WTC11 (cell line): Measurements from ENCODE around the gene USP34. TPM values are rescaled to one million over a fixed set of nuclear protein-coding genes. Genes with fewer than 3 reads are reported as not detected.
A peak's percentile ranks its signal among the peaks of the same experiment; 100 is the strongest.

Experiments used
- ATAC-seq: fragments of 200-7000 bp; cut with Tn5 transposase; 2 replicates; pipeline ENCODE4 v1.10.0; 2021; ENCODE audit warnings: mild to moderate bottlenecking, moderate library complexity
- CTCF ChIA-PET: fragments of 300-600 bp; sonication (Branson Sonifier 250); formaldehyde crosslinking; loops from one replicate; lab custom pipeline; 2021; ENCODE audit warnings: antibody characterized with exemption; lab: Charles Lee
- POLR2A ChIA-PET: fragments of 350-600 bp; sonication (Branson Sonifier 250); formaldehyde crosslinking; loops from one replicate; lab custom pipeline; 2021; ENCODE audit warnings: antibody characterized with exemption; lab: Charles Lee
- DNase-seq: peaks from one replicate; pipeline ENCODE4 v3.0.0; 2021; ENCODE audit warnings: low spot score
- H3K27ac Mint-ChIP-seq: 2 replicates; pipeline ENCODE4 v1.8.0; 2021; ENCODE audit warnings: mixed read lengths
- H3K27me3 Mint-ChIP-seq: 2 replicates; pipeline ENCODE4 v1.8.0; 2021; ENCODE audit warnings: low read depth, mild to moderate bottlenecking, moderate library complexity, mixed read lengths
- H3K36me3 Mint-ChIP-seq: 2 replicates; pipeline ENCODE4 v1.8.0; 2021; ENCODE audit warnings: mixed read lengths
- H3K4me1 Mint-ChIP-seq: 2 replicates; pipeline ENCODE4 v1.8.0; 2022; ENCODE audit warnings: mixed read lengths
- H3K4me3 Mint-ChIP-seq: 2 replicates; pipeline ENCODE4 v1.8.0; 2021; ENCODE audit warnings: mild to moderate bottlenecking, moderate library complexity, mixed read lengths
- H3K9me3 Mint-ChIP-seq: 2 replicates; pipeline ENCODE4 v1.8.0; 2021; ENCODE audit warnings: mixed read lengths
- ATF6 ChIP-seq: sonication (generic); formaldehyde crosslinking; IDR thresholded peaks from 2 replicates; pipeline ENCODE4 v1.8.1; 2023; ENCODE audit warnings: mild to moderate bottlenecking, missing genetic modification reagents
- CBFB ChIP-seq: sonication (generic); formaldehyde crosslinking; IDR thresholded peaks from 2 replicates; pipeline ENCODE4 v1.8.1; 2022; ENCODE audit warnings: mild to moderate bottlenecking, low read depth, missing genetic modification reagents
- CDX4 ChIP-seq: fragments of 250-450 bp; sonication (Bioruptor Pico); IDR thresholded peaks from 2 replicates; pipeline ENCODE4 v1.9.0; 2021; ENCODE audit warnings: moderate library complexity, mild to moderate bottlenecking, inconsistent platforms, borderline replicate concordance
- ESRRA ChIP-seq: sonication (generic); formaldehyde crosslinking; IDR thresholded peaks from 2 replicates; pipeline ENCODE4 v1.8.1; 2022; ENCODE audit warnings: mild to moderate bottlenecking, missing genetic modification reagents, borderline replicate concordance
- ETV6 ChIP-seq: sonication (generic); formaldehyde crosslinking; IDR thresholded peaks from 2 replicates; pipeline ENCODE4 v1.8.1; 2022; ENCODE audit warnings: mild to moderate bottlenecking, missing genetic modification reagents
- FOXK1 ChIP-seq: sonication (generic); formaldehyde crosslinking; IDR thresholded peaks from 2 replicates; pipeline ENCODE4 v1.8.0; 2022; ENCODE audit warnings: mild to moderate bottlenecking, moderate library complexity, missing genetic modification reagents
- GABPB1 ChIP-seq: sonication (generic); formaldehyde crosslinking; IDR thresholded peaks from 2 replicates; pipeline ENCODE4 v1.8.1; 2023; ENCODE audit warnings: mild to moderate bottlenecking, missing genetic modification reagents
- GTF2I ChIP-seq: fragments of 250-450 bp; sonication (Bioruptor Pico); conservative IDR thresholded peaks from 2 replicates; pipeline ENCODE4 v1.4.0; 2021; ENCODE audit warnings: mild to moderate bottlenecking
- MAX ChIP-seq: sonication (generic); formaldehyde crosslinking; IDR thresholded peaks from 2 replicates; pipeline ENCODE4 v1.8.0; 2022; ENCODE audit warnings: mild to moderate bottlenecking, missing genetic modification reagents
- MLX ChIP-seq: sonication (generic); formaldehyde crosslinking; IDR thresholded peaks from 2 replicates; pipeline ENCODE4 v1.8.1; 2023; ENCODE audit warnings: mild to moderate bottlenecking, missing genetic modification reagents, moderate library complexity
- NFATC4 ChIP-seq: fragments of 250-450 bp; sonication (Bioruptor Pico); IDR thresholded peaks from 2 replicates; pipeline ENCODE4 v1.9.0; 2021; ENCODE audit warnings: mild to moderate bottlenecking
- NR1H2 ChIP-seq: sonication (generic); formaldehyde crosslinking; IDR thresholded peaks from 2 replicates; pipeline ENCODE4 v1.9.0; 2021; ENCODE audit warnings: mild to moderate bottlenecking, moderate library complexity, missing genetic modification reagents
- SMAD4 ChIP-seq: sonication (generic); formaldehyde crosslinking; IDR thresholded peaks from 2 replicates; pipeline ENCODE4 v1.8.0; 2022; ENCODE audit warnings: mild to moderate bottlenecking, missing genetic modification reagents
- TCF7 ChIP-seq: sonication (generic); formaldehyde crosslinking; IDR thresholded peaks from 2 replicates; pipeline ENCODE4 v1.8.0; 2022; ENCODE audit warnings: mild to moderate bottlenecking, low read depth, missing genetic modification reagents, moderate library complexity
- ZBTB43 ChIP-seq: sonication (generic); formaldehyde crosslinking; IDR thresholded peaks from 2 replicates; pipeline ENCODE4 v1.8.1; 2023; ENCODE audit warnings: mild to moderate bottlenecking, missing genetic modification reagents
- ZNF219 ChIP-seq: sonication (generic); formaldehyde crosslinking; IDR thresholded peaks from 2 replicates; pipeline ENCODE4 v1.8.0; 2023; ENCODE audit warnings: missing genetic modification reagents, mild to moderate bottlenecking, borderline replicate concordance
- ZNF263 ChIP-seq: sonication (generic); formaldehyde crosslinking; IDR thresholded peaks from 2 replicates; pipeline ENCODE4 v1.8.1; 2022; ENCODE audit warnings: low read depth, mild to moderate bottlenecking, moderate library complexity, missing genetic modification reagents
- ZNF396 ChIP-seq: fragments of 250-450 bp; sonication (Bioruptor Pico); IDR thresholded peaks from 2 replicates; pipeline ENCODE4 v1.8.0; 2021; ENCODE audit warnings: mild to moderate bottlenecking, moderate library complexity, borderline replicate concordance
- ZNF423 ChIP-seq: fragments of 250-450 bp; sonication (Bioruptor Pico); IDR thresholded peaks from 2 replicates; pipeline ENCODE4 v2.1.2; 2022; ENCODE audit warnings: mild to moderate bottlenecking, moderate library complexity
- ZNF512 ChIP-seq: sonication (generic); formaldehyde crosslinking; IDR thresholded peaks from 2 replicates; pipeline ENCODE4 v1.8.1; 2022; ENCODE audit warnings: missing genetic modification reagents, borderline replicate concordance
- ZNF532 ChIP-seq: fragments of 250-450 bp; sonication (Bioruptor Pico); IDR thresholded peaks from 2 replicates; pipeline ENCODE4 v1.9.0; 2021; ENCODE audit warnings: mild to moderate bottlenecking, borderline replicate concordance
- total RNA-seq: library from RNA; stranded (reverse); gene quantifications from 3 replicates; pipeline ENCODE4 v1.2.3, GENCODE V29; 2021

USP34 gene
- total RNA-seq, 1 experiment from 2014 or later: 92.3 TPM

GRCh38 chr2:61210332-61210981, 260.4 kb downstream of the USP34 start:
- H3K27me3 Mint-ChIP-seq: no peaks in the 10 kb centered on the region
- no peak for DNase-seq
- H3K4me3 Mint-ChIP-seq: no peak overlapping the region
- H3K4me1 Mint-ChIP-seq: no peaks in the 10 kb centered on the region
- POLR2A ChIA-PET: no interaction called here
- TF ChIP-seq TCF7 (CRISPR knock-in tag): no peak
- peak; percentile 40; the same call in 1 of the 2 replicates for TF ChIP-seq GABPB1
- no peaks in the 10 kb centered on the region for H3K9me3 Mint-ChIP-seq
- H3K36me3 Mint-ChIP-seq: peaks cover 39% of the 10 kb centered on the region
- CTCF ChIA-PET: interaction anchor here (0.6 kb wide), 1 partner anchor 206 kb away, joined by 3 read pairs; no protein-coding TSS in a partner anchor
- no peak for ATAC-seq
- H3K27ac Mint-ChIP-seq: no peak overlapping the region

GRCh38 chr2:61205132-61205531, 265.8 kb downstream of the USP34 start:
- no peak overlapping the region for H3K27ac Mint-ChIP-seq
- ChIA-PET CTCF (no interaction called here), POLR2A (no interaction called here)
- H3K9me3 Mint-ChIP-seq: no peaks in the 10 kb centered on the region
- no peaks in the 10 kb centered on the region for H3K27me3 Mint-ChIP-seq
- no peak for TF ChIP-seq ZNF423 (CRISPR knock-in tag)
- TF ChIP-seq MLX (CRISPR knock-in tag): no peak
- TF ChIP-seq ZNF396 (CRISPR knock-in tag): no peak
- TF ChIP-seq ETV6 (CRISPR knock-in tag): no peak
- no peak for TF ChIP-seq ESRRA (CRISPR knock-in tag)
- TF ChIP-seq CBFB (CRISPR knock-in tag): no peak
- TF ChIP-seq FOXK1 (CRISPR knock-in tag): no peak
- TF ChIP-seq GTF2I: no peak
- TF ChIP-seq NR1H2 (CRISPR knock-in tag): no peak
- no peak for TF ChIP-seq ZNF219 (CRISPR knock-in tag)
- no peak for TF ChIP-seq ZNF532 (CRISPR knock-in tag)
- TF ChIP-seq NFATC4 (CRISPR knock-in tag): no peak
- DNase-seq (no peak), ATAC-seq (no peak)
- H3K36me3 Mint-ChIP-seq: peaks cover 57% of the 10 kb centered on the region
- no peak overlapping the region for H3K4me3 Mint-ChIP-seq
- no peaks in the 10 kb centered on the region for H3K4me1 Mint-ChIP-seq

GRCh38 chr2:61196671-61197070, 274.2 kb downstream of the USP34 start:
- Mint-ChIP-seq H3K27ac (no peak overlapping the region), H3K4me1 (no peaks in the 10 kb centered on the region), H3K9me3 (no peaks in the 10 kb centered on the region), H3K4me3 (no peak overlapping the region), H3K36me3 (peaks cover 3% of the 10 kb centered on the region), H3K27me3 (no peaks in the 10 kb centered on the region)
- CTCF ChIA-PET: no interaction called here
- DNase-seq (no peak), ATAC-seq (no peak)
- POLR2A ChIA-PET: no interaction called here
- TF ChIP-seq ATF6 (CRISPR knock-in tag) (no peak), ZNF263 (CRISPR knock-in tag) (no peak), ZNF512 (no peak), SMAD4 (CRISPR knock-in tag) (no peak), MAX (CRISPR knock-in tag) (no peak), ZBTB43 (CRISPR knock-in tag) (no peak), CDX4 (no peak)
